SJCRH30 (cell line): ENCODE results near the gene VWC2. TPM values are rescaled to one million over a fixed set of nuclear protein-coding genes. Genes with fewer than 3 reads are reported as not detected.

Source experiments
- DNase-seq, 2 experiments: peaks; one replicate each; pipeline ENCODE4 v3.0.0-alpha.2; 2015 to 2020
- H3K27ac ChIP-seq: fragments of 250-450 bp; sonication (Bioruptor Pico); 2 replicates; pipeline ENCODE4 v1.5.1; 2020; ENCODE audit warnings: mild to moderate bottlenecking, moderate library complexity
- H3K27me3 ChIP-seq: fragments of 250-450 bp; sonication (Bioruptor Pico); 2 replicates; pipeline ENCODE4 v1.5.1; 2020; ENCODE audit warnings: mild to moderate bottlenecking, moderate library complexity
- H3K36me3 ChIP-seq: fragments of 250-450 bp; sonication (Bioruptor Pico); 2 replicates; pipeline ENCODE4 v1.5.1; 2020; ENCODE audit warnings: mild to moderate bottlenecking, moderate library complexity
- H3K4me1 ChIP-seq: fragments of 250-450 bp; sonication (Bioruptor Pico); 2 replicates; pipeline ENCODE4 v1.5.1; 2020; ENCODE audit warnings: mild to moderate bottlenecking, moderate library complexity
- H3K4me3 ChIP-seq: fragments of 250-450 bp; sonication (Bioruptor Pico); 2 replicates; pipeline ENCODE4 v1.5.1; 2020; ENCODE audit warnings: mild to moderate bottlenecking, moderate library complexity
- H3K9me3 ChIP-seq: fragments of 250-450 bp; sonication (Bioruptor Pico); replicated peaks from 2 replicates; pipeline ENCODE4 v1.5.1; 2020; ENCODE audit warnings: mild to moderate bottlenecking, moderate library complexity
- total RNA-seq: library from RNA; depleted of rRNA; stranded (reverse); fragments of >200 nt; shearing (Covaris generic); gene quantifications from 2 replicates; pipeline ENCODE4 v1.2.3, GENCODE V29; 2014

Gene VWC2
- total RNA-seq, 1 experiment from 2014 or later: not detected

DNA sequence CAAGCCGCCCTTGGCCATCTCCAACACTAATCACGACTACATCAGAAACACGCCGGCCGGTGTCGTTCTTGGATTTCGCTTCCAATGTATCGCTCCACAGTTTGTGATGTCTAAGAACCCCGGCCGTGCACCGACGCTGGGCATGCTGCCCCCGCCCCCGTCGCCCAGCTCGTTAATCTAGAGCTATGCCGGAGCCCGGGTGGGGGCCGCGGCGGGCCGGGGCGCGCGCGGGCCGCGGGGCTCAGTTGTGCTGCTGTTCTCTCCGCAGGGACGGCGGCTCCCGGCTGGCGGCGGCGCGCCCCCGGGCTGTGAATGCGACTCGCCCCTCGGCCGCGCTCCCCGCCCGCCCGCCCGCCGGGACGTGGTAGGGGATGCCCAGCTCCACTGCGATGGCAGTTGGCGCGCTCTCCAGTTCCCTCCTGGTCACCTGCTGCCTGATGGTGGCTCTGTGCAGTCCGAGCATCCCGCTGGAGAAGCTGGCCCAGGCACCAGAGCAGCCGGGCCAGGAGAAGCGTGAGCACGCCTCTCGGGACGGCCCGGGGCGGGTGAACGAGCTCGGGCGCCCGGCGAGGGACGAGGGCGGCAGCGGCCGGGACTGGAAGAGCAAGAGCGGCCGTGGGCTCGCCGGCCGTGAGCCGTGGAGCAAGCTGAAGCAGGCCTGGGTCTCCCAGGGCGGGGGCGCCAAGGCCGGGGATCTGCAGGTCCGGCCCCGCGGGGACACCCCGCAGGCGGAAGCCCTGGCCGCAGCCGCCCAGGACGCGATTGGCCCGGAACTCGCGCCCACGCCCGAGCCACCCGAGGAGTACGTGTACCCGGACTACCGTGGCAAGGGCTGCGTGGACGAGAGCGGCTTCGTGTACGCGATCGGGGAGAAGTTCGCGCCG lies 1.9 kb downstream of the VWC2 start:
- no peak overlapping the region for H3K4me3 ChIP-seq
- DNase-seq: no peak
- H3K9me3 ChIP-seq: no peaks in the 10 kb centered on the region
- no peak overlapping the region for H3K27ac ChIP-seq
- no peaks in the 10 kb centered on the region for H3K4me1 ChIP-seq
- H3K27me3 ChIP-seq: no peaks in the 10 kb centered on the region; the same call in 1 of the 2 replicates
- H3K36me3 ChIP-seq: no peaks in the 10 kb centered on the region

DNA sequence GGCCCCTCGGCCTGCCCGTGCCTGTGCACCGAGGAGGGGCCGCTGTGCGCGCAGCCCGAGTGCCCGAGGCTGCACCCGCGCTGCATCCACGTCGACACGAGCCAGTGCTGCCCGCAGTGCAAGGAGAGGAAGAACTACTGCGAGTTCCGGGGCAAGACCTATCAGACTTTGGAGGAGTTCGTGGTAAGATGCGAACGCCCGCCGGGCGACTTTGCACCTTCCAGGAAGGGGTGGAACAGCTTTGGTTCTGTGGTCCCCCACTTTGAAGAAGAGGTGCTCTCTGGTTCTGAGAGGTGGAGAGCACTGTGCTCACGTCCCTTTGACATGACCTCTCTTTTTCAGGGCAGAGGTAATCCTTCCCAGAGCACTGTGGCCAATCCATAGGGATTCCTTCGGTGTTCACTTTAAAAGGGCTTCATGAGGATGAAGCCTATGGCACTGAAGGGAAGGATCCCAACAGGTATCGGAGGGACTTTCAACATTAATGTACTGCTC lies 2.6 kb downstream of the VWC2 start:
- DNase-seq: no peak
- Histone ChIP-seq H3K36me3 (no peaks in the 10 kb centered on the region), H3K4me1 (no peaks in the 10 kb centered on the region), H3K4me3 (no peak overlapping the region), H3K27ac (no peak overlapping the region), H3K27me3 (no peaks in the 10 kb centered on the region; the same call in 1 of the 2 replicates), H3K9me3 (no peaks in the 10 kb centered on the region)

GRCh38 chr7:49776994-49777393 lies 3.6 kb downstream of the VWC2 start:
- peak in 1 of 2 experiments; percentile 22 for DNase-seq
- no peaks in the 10 kb centered on the region for H3K4me1 ChIP-seq
- H3K4me3 ChIP-seq: no peak overlapping the region
- H3K27ac ChIP-seq: no peak overlapping the region
- no peaks in the 10 kb centered on the region for H3K36me3 ChIP-seq
- H3K27me3 ChIP-seq: no peaks in the 10 kb centered on the region; the same call in 1 of the 2 replicates
- H3K9me3 ChIP-seq: no peaks in the 10 kb centered on the region

GRCh38 chr7:49778731-49779270 lies 5.4 kb downstream of the VWC2 start:
- H3K4me3 ChIP-seq: no peak overlapping the region
- H3K36me3 ChIP-seq: no peaks in the 10 kb centered on the region
- H3K9me3 ChIP-seq: no peaks in the 10 kb centered on the region
- no peak overlapping the region for H3K27ac ChIP-seq
- H3K27me3 ChIP-seq: no peaks in the 10 kb centered on the region; the same call in 1 of the 2 replicates
- H3K4me1 ChIP-seq: no peaks in the 10 kb centered on the region
- DNase-seq: no peak

GRCh38 chr7:49780953-49781352 lies 7.5 kb downstream of the VWC2 start:
- H3K4me1 ChIP-seq: no peaks in the 10 kb centered on the region
- no peak overlapping the region for H3K27ac ChIP-seq
- no peaks in the 10 kb centered on the region; the same call in 1 of the 2 replicates for H3K27me3 ChIP-seq
- no peaks in the 10 kb centered on the region for H3K9me3 ChIP-seq
- no peaks in the 10 kb centered on the region for H3K36me3 ChIP-seq
- DNase-seq: no peak
- no peak overlapping the region for H3K4me3 ChIP-seq

DNA sequence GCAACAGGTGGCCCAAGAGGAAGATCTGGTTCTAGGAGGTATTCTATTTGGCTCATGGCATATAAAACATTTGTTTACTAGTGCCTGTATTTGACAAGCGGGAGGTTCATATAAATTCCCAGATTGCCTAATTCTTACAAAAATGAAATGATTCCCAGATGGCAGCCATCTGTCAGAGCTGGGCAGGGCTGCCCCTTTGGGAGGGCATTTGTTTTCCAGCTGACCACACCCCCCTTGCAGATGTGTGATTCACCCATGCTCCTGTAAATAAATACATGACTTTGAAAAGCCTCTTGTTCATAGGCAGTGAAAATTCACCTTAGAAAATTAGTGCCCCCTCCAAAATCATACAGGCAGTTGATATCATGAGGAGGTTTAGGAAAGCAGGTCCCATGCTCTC lies 8.6 kb downstream of the VWC2 start:
- Histone ChIP-seq H3K36me3 (no peaks in the 10 kb centered on the region), H3K9me3 (no peaks in the 10 kb centered on the region), H3K27me3 (no peaks in the 10 kb centered on the region; the same call in 1 of the 2 replicates), H3K4me1 (no peaks in the 10 kb centered on the region), H3K4me3 (no peak overlapping the region), H3K27ac (no peak overlapping the region)
- no peak for DNase-seq

DNA sequence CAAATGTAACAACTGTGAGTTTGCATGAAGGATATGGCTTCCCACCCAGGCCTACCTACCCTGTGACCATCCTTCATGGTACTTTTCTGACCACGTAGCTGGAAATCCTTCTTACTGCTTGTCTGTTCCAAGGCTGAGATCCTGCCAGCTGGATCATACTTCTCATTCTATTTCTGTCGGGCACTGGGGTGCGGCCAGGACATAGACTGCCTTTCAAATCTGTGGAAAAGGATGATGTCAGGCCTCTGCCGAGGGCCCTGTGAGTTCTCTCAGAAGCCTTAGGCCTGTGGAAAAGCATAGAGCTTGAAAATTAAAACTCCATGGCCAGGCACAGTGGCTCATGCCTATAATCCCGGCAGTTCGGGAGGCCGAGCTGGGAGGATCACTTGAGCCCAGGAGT lies 10.0 kb downstream of the VWC2 start:
- Histone ChIP-seq H3K27ac (no peak overlapping the region), H3K9me3 (no peaks in the 10 kb centered on the region), H3K4me3 (no peak overlapping the region), H3K27me3 (no peaks in the 10 kb centered on the region; the same call in 1 of the 2 replicates), H3K4me1 (no peaks in the 10 kb centered on the region), H3K36me3 (no peaks in the 10 kb centered on the region)
- no peak for DNase-seq

DNA sequence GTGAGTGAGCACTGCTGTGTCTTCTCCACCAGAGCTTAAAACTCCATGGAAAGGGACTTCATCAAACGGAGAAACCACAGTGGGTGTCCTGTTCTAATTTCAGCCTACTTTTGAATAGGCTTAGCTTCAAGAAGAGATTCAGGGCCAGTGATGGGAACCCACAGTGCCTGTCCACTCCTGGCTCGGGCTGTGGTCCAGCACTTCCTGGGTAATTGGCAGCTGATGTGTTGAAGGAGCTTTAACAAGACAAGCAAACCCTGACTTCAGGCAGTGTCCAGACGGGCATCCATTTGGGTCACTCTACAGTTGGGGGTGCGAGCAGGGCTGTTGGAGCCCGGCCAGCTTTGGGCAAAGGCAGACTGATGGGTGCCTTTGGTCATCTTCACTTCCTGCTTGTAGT lies 14.5 kb downstream of the VWC2 start:
- DNase-seq: no peak
- Histone ChIP-seq H3K27ac (no peak overlapping the region), H3K9me3 (no peaks in the 10 kb centered on the region)

DNA sequence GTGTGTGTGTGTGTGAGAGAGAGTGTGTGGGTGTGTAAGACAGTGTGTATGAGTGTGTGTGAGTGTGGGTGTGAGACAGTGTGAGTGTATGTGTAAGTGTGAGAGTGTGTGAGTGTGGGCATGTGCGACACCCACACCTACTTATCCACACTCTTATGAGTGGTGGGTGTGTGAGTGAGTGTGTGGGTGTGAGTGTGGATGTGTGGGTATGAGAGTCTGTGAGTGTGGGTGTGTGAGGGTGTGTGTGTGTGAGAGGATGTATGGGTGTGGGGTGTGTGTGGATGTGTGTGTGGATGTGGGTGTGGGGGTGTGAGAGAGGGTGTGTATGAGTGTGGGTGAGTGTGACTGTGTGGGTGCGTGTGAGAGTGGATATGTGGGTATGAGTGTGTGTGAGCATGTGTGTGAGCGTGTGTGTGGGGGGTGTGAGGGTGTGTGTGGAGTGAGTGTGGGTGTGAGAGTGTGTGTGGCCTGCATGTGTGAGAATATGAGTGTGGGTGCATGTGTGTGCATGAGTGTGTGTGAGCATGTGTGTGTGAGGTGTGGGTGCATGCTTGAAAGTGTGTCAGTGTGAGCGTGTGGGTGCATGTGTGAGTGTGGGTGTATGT lies 15.1 kb downstream of the VWC2 start:
- Histone ChIP-seq H3K4me1 (no peaks in the 10 kb centered on the region), H3K9me3 (no peaks in the 10 kb centered on the region), H3K27ac (no peak overlapping the region), H3K36me3 (no peaks in the 10 kb centered on the region), H3K4me3 (no peak overlapping the region), H3K27me3 (peaks cover 5% of the 10 kb centered on the region; the same call in 1 of the 2 replicates)
- DNase-seq: no peak

More for the DNA sequence above, 14.5 kb downstream of the VWC2 start:
- H3K4me3 ChIP-seq: no peak overlapping the region
- H3K36me3 ChIP-seq: no peaks in the 10 kb centered on the region
- H3K27me3 ChIP-seq: peaks cover 5% of the 10 kb centered on the region; the same call in 1 of the 2 replicates
- H3K4me1 ChIP-seq: no peaks in the 10 kb centered on the region

- H3K4me3 ChIP-seq: no peak overlapping the region
- no peak overlapping the region for H3K27ac ChIP-seq
- no peaks in the 10 kb centered on the region for H3K9me3 ChIP-seq
- no peak for DNase-seq
- H3K4me1 ChIP-seq: no peaks in the 10 kb centered on the region
- no peaks in the 10 kb centered on the region for H3K36me3 ChIP-seq
- peaks cover 5% of the 10 kb centered on the region; the same call in 1 of the 2 replicates for H3K27me3 ChIP-seq
Measured at GRCh38 chr7:49789736-49790135, 16.3 kb downstream of the VWC2 start.

DNA sequence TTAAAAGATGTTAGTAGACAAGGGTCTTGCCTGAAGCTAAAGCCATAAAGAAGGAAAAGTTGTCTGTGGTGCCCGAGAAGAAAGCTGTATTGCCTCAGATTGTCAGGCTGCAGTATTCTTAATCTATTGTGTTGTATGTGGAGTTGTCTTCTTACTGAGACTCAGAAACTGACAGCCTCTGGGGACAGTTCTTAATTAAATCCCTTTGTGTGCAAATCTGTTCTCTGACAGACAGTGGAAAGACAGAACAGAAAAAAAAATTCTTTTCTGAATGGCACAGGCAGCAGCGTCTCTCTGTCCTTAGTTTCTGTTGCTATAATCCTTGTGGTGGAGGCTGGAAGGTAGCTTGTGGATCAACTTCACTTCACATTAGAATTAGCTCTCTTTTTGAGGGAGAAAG lies 16.8 kb downstream of the VWC2 start:
- Histone ChIP-seq H3K27me3 (peaks cover 5% of the 10 kb centered on the region; the same call in 1 of the 2 replicates), H3K9me3 (no peaks in the 10 kb centered on the region), H3K4me3 (no peak overlapping the region), H3K36me3 (no peaks in the 10 kb centered on the region), H3K27ac (no peak overlapping the region), H3K4me1 (no peaks in the 10 kb centered on the region)
- DNase-seq: no peak

DNA sequence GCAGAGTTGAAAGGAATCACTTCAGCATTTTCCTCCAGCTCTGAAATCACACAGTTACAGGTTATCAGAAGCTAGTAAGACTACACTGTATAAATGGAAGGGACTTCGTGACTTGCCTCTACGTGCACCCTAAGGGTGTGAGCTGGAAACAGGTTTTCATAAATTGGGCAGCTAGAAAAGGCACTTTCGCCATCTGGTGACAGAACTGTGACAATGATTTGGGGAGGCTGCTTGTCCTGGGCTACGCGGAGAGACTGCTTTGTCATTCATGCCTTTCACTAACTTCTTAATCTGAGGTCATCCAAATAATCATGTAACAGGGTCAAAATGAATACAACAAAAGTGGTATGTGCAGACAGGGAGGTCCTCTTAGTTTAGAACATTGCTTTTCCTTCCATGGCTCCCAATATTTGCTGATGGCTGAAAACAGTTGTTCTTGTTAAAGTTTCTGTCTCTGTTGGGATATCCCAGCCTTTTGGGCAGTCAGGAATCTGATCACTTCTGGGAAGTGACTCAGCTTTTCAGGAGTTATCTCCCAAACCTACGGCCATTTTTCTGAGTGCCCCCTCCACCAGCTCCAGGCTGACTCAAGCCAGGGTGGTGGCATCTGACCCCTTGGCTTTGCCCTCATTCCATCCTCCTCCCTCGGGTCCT lies 17.8 kb downstream of the VWC2 start:
- Histone ChIP-seq H3K36me3 (no peaks in the 10 kb centered on the region), H3K4me3 (no peak overlapping the region), H3K9me3 (no peaks in the 10 kb centered on the region), H3K4me1 (no peaks in the 10 kb centered on the region), H3K27ac (no peak overlapping the region), H3K27me3 (peaks cover 5% of the 10 kb centered on the region; the same call in 1 of the 2 replicates)
- peak in 1 of 2 experiments; percentile 21 for DNase-seq

- H3K27ac ChIP-seq: no peak overlapping the region
Measured at GRCh38 chr7:49797987-49798660, 24.7 kb downstream of the VWC2 start.

DNA sequence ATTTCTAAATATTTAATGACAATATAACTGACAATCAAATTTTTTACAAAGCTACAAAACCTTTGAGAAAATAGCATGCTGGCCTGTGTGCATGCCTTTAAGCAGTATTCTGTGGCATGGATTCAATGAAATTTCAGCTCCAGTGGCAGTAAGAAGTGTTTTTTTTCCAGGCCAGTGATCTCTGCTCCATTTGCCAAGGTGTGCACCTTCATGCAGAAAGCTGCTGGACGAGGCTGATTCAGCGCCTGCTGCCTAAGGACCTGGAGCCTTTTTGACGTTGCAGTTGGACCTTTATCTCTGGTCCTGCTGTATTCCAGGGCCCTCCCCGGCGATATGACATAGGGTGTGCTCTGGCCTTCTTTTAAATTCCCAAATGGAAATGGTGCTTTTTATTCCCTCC lies 26.6 kb downstream of the VWC2 start:
- Histone ChIP-seq H3K4me3 (no peak overlapping the region), H3K4me1 (no peaks in the 10 kb centered on the region), H3K9me3 (no peaks in the 10 kb centered on the region), H3K27me3 (no peaks in the 10 kb centered on the region; the same call in 1 of the 2 replicates), H3K27ac (no peak overlapping the region), H3K36me3 (no peaks in the 10 kb centered on the region)
- DNase-seq: no peak

More at GRCh38 chr7:49797987-49798660, 24.7 kb downstream of the VWC2 start:
- Histone ChIP-seq H3K4me1 (no peaks in the 10 kb centered on the region), H3K27me3 (no peaks in the 10 kb centered on the region), H3K9me3 (no peaks in the 10 kb centered on the region), H3K4me3 (no peak overlapping the region), H3K36me3 (no peaks in the 10 kb centered on the region)
- no peak for DNase-seq
